ENCODE measurements around the gene OR1J4. TPM values are rescaled to one million over a fixed set of nuclear protein-coding genes. Genes with fewer than 3 reads are reported as not detected.

OR1J4 gene
- total RNA-seq, 1 experiment from 2014 or later, result not detected

GRCh38 chr9:122519376-122519775 lies 435 bp downstream of the OR1J4 start (continued):
- TF ChIP-seq AR (CRISPR knock-in tag; IDR thresholded peaks at IDR 0.05), result no peak

- H3K4me3 Mint-ChIP-seq, result no peak overlapping the region
- H3K27me3 Mint-ChIP-seq (ENCODE audit: low read depth), result peaks cover 44% of the 10 kb centered on the region
- TF ChIP-seq USF2 (CRISPR knock-in tag; IDR thresholded peaks at IDR 0.05) (no peak), ZNF219 (CRISPR knock-in tag; IDR thresholded peaks at IDR 0.05; ENCODE audit: borderline replicate concordance) (no peak), SMAD3 (CRISPR knock-in tag; IDR thresholded peaks at IDR 0.05; ENCODE audit: borderline replicate concordance) (no peak), E2F4 (CRISPR knock-in tag; IDR thresholded peaks at IDR 0.05; ENCODE audit: borderline replicate concordance, low read depth) (no peak), ZNF532 (CRISPR knock-in tag; IDR thresholded peaks at IDR 0.05; ENCODE audit: borderline replicate concordance) (no peak), NR3C1 (CRISPR knock-in tag; conservative IDR thresholded peaks at IDR 0.05; ENCODE audit: low read depth) (no peak), GTF2I (CRISPR knock-in tag; conservative IDR thresholded peaks at IDR 0.05) (no peak), TP53 (CRISPR knock-in tag; IDR thresholded peaks at IDR 0.05) (no peak), MAX (CRISPR knock-in tag; IDR thresholded peaks at IDR 0.05) (no peak), ZNF416 (CRISPR knock-in tag; IDR thresholded peaks at IDR 0.05) (no peak), NFATC4 (CRISPR knock-in tag; IDR thresholded peaks at IDR 0.05) (no peak), IRF2 (CRISPR knock-in tag; IDR thresholded peaks at IDR 0.05; ENCODE audit: borderline replicate concordance, low read depth) (no peak), NR2C2 (CRISPR knock-in tag; IDR thresholded peaks at IDR 0.05) (no peak), ERG (CRISPR knock-in tag; IDR thresholded peaks at IDR 0.05) (no peak), E2F1 (CRISPR knock-in tag; IDR thresholded peaks at IDR 0.05) (no peak), FOXP4 (CRISPR knock-in tag; IDR thresholded peaks at IDR 0.05) (no peak), ELF4 (CRISPR knock-in tag; IDR thresholded peaks at IDR 0.05; ENCODE audit: low read depth) (no peak)
- peaks cover 82% of the 10 kb centered on the region for H3K9me3 Mint-ChIP-seq
- H3K27ac Mint-ChIP-seq, result no peak overlapping the region
- DNase-seq (ENCODE audit: low spot score) (no peak), ATAC-seq (no peak)
- H3K4me1 Mint-ChIP-seq, result no peaks in the 10 kb centered on the region
- ChIA-PET POLR2A (no interaction called here), CTCF (no interaction called here)
- H3K36me3 Mint-ChIP-seq, result peaks cover 45% of the 10 kb centered on the region
Observed at GRCh38 chr9:122526602-122527001, 7.7 kb downstream of the OR1J4 start.
